GM12878 (cell line): ENCODE data around the gene TSPEAR. TPM values are rescaled to one million over a fixed set of nuclear protein-coding genes. Genes with fewer than 3 reads are reported as not detected.

ENCODE experiments used
- ATAC-seq: fragments of 200-7000 bp; cut with Tn5 transposase; 3 replicates; pipeline ENCODE4 v1.9.1; 2020; ENCODE audit warnings: mild to moderate bottlenecking, moderate library complexity
- BruUV-seq: library from RNA; stranded (reverse); fragments of 400-500 nt; replicated peaks from 2 replicates; lab custom pipeline; 2021; lab: Mats Ljungman, UMichigan
- CTCF ChIA-PET: fragments of 300-600 bp; sonication (Branson Sonifier 250); formaldehyde crosslinking; extraction: SDS; loops from one replicate; lab custom pipeline; 2021; ENCODE audit warnings: inconsistent platforms; lab: Yijun Ruan, JAX
- POLR2A ChIA-PET: fragments of 350-600 bp; formaldehyde crosslinking; extraction: SDS; loops from one replicate; lab custom pipeline; 2021; ENCODE audit warnings: inconsistent platforms; lab: Charles Lee
- RAD21 ChIA-PET: fragments of 300-600 bp; sonication (Branson Sonifier 250); formaldehyde crosslinking; loops from one replicate; lab custom pipeline; 2023; ENCODE audit warnings: antibody characterized with exemption; ENCODE audit not compliant: unreplicated experiment; lab: Charles Lee
- SMC1A ChIA-PET: fragments of 300-600 bp; sonication (Branson Sonifier 250); formaldehyde crosslinking; loops from one replicate; lab custom pipeline; 2023; ENCODE audit not compliant: unreplicated experiment, uncharacterized antibody; lab: Charles Lee
- DNase-seq: peaks from one replicate; pipeline ENCODE4 v3.0.0-alpha.2; 2011; ENCODE audit warnings: low read depth, low spot score
- FAIRE-seq: peaks from 3 replicates; lab custom pipeline; 2011; peaks lifted over from hg19 to GRCh38; lab: Jason Lieb, UNC
- H2AFZ ChIP-seq: 2 replicates; pipeline ENCODE4 v1.6.0; 2011; ENCODE audit warnings: low read depth, low read length, control low read depth; ENCODE audit not compliant: control insufficient read depth
- H3K27ac ChIP-seq: 2 replicates; pipeline ENCODE4 v1.5.1; 2011; ENCODE audit warnings: control low read depth; ENCODE audit not compliant: control insufficient read depth, insufficient read depth
- H3K27me3 ChIP-seq, 2 experiments: replicated peaks in 1 of 2; 2 replicates each; pipeline versions ENCODE4 v1.6.0 to v1.6.1; 2011; ENCODE audit warnings: low read length in 1 of 2; ENCODE audit not compliant: control insufficient read depth in 2 of 2, insufficient read depth in 2 of 2
- H3K36me3 ChIP-seq, 2 experiments: 2 replicates each; pipeline ENCODE4 v1.5.1; 2011; ENCODE audit warnings: low read length in 1 of 2; ENCODE audit not compliant: control insufficient read depth in 2 of 2, insufficient read depth in 2 of 2
- H3K4me1 ChIP-seq: 2 replicates; pipeline ENCODE4 v1.6.1; 2011; ENCODE audit warnings: mild to moderate bottlenecking, low read length, moderate library complexity, mixed read lengths; ENCODE audit not compliant: control insufficient read depth, insufficient read depth
- H3K4me2 ChIP-seq: 2 replicates; pipeline ENCODE4 v1.6.0; 2011; ENCODE audit warnings: control low read depth; ENCODE audit not compliant: control insufficient read depth, insufficient read depth
- H3K4me3 ChIP-seq: fragments of 200-600 bp; sonication (generic); 2 replicates; pipeline ENCODE4 v1.5.1; 2016
- H3K79me2 ChIP-seq: 2 replicates; pipeline ENCODE4 v1.6.0; 2011; ENCODE audit warnings: low read length; ENCODE audit not compliant: control insufficient read depth, insufficient read depth
- H3K9ac ChIP-seq: 2 replicates; pipeline ENCODE4 v1.8.0; 2011; ENCODE audit warnings: low read length, control low read depth, mixed read lengths; ENCODE audit not compliant: control insufficient read depth, insufficient read depth
- H3K9me3 ChIP-seq: replicated peaks from 3 replicates; pipeline ENCODE4 v1.5.1; 2011; ENCODE audit warnings: mild to moderate bottlenecking, low read length; ENCODE audit not compliant: control insufficient read depth, insufficient read depth
- H4K20me1 ChIP-seq: 2 replicates; pipeline ENCODE4 v1.6.0; 2011; ENCODE audit not compliant: control insufficient read depth, insufficient read depth
- BCL3 ChIP-seq: IDR thresholded peaks from 2 replicates; pipeline ENCODE4 v1.6.1; 2011; ENCODE audit warnings: borderline replicate concordance, low read depth, mild to moderate bottlenecking, moderate library complexity, low read length; ENCODE audit not compliant: insufficient read depth, poor library complexity, severe bottlenecking
- CREM ChIP-seq: IDR thresholded peaks from 2 replicates; pipeline ENCODE4 v1.6.1; 2014; ENCODE audit warnings: antibody characterized with exemption, low read depth
- CTCF ChIP-seq, 3 experiments: IDR thresholded peaks in 2 of 3; conservative IDR thresholded peaks in 1 of 3; 2 replicates each; pipeline ENCODE4 v1.5.1; 2011; ENCODE audit warnings: low read depth in 3 of 3, low read length in 3 of 3, mild to moderate bottlenecking in 3 of 3, control low read depth in 2 of 3, moderate library complexity in 2 of 3, inconsistent platforms in 1 of 3, mixed read lengths in 1 of 3; ENCODE audit not compliant: control insufficient read depth in 2 of 3, insufficient read depth in 1 of 3; ENCODE audit errors: extremely low read depth in 1 of 3
- LARP7 ChIP-seq: fragments of 450-650 bp; IDR thresholded peaks from 2 replicates; pipeline ENCODE4 v1.6.1; 2017; ENCODE audit warnings: mild to moderate bottlenecking
- MYC ChIP-seq: IDR thresholded peaks from 2 replicates; pipeline ENCODE4 v1.6.1; 2011; ENCODE audit warnings: mild to moderate bottlenecking, low read length, moderate library complexity, inconsistent platforms; ENCODE audit not compliant: insufficient read depth, insufficient replicate concordance, insufficient read length, severe bottlenecking
- NR2C1 ChIP-seq: fragments of 450-650 bp; IDR thresholded peaks from 2 replicates; pipeline ENCODE4 v1.6.1; 2017; ENCODE audit warnings: antibody characterized with exemption, mild to moderate bottlenecking, moderate library complexity
- POU2F2 ChIP-seq: IDR thresholded peaks from 3 replicates; pipeline ENCODE4 v1.6.1; 2011; ENCODE audit warnings: low read depth, mild to moderate bottlenecking, low read length, borderline replicate concordance
- RAD21 ChIP-seq: IDR thresholded peaks from 2 replicates; pipeline ENCODE4 v1.6.1; 2011; ENCODE audit warnings: mild to moderate bottlenecking, low read depth, low read length, moderate library complexity; ENCODE audit not compliant: insufficient read depth
- SMC3 ChIP-seq: IDR thresholded peaks from 2 replicates; pipeline ENCODE4 v1.6.1; 2011; ENCODE audit warnings: low read length, improper control_type of control experiment, borderline replicate concordance
- STAT1 ChIP-seq: fragments of 450-650 bp; conservative IDR thresholded peaks from 2 replicates; pipeline ENCODE4 v1.6.1; 2014; ENCODE audit warnings: antibody characterized with exemption, mild to moderate bottlenecking
- SUZ12 ChIP-seq: fragments of 200-600 bp; sonication (generic); IDR thresholded peaks from one replicate; pipeline ENCODE4 v1.6.1; 2018; ENCODE audit warnings: antibody characterized with exemption, mild to moderate bottlenecking; ENCODE audit not compliant: unreplicated experiment
- TARDBP ChIP-seq: IDR thresholded peaks from 2 replicates; pipeline ENCODE4 v1.6.1; 2016; ENCODE audit warnings: borderline replicate concordance
- ZBTB33 ChIP-seq: fragments of 450-650 bp; IDR thresholded peaks from 2 replicates; pipeline ENCODE4 v1.6.1; 2017; ENCODE audit warnings: mild to moderate bottlenecking
- WGBS: methylation state at CpG from one replicate; pipeline ENCODE4 v1.1.6; 2016; ENCODE audit warnings: low lambda C conversion rate; ENCODE audit not compliant: insufficient replicate concordance, insufficient coverage; ENCODE audit errors: missing lambda C conversion rate; 5-methylcytosine and 5-hydroxymethylcytosine counted together
- in situ Hi-C: fragments of 300-500 bp; cut with MboI; formaldehyde crosslinking; loops from 9 replicates; pipeline ENCODE4 v1.14.3; 2018; ENCODE audit warnings: mixed read lengths
- intact Hi-C: fragments of 100-400 bp; cut with micrococcal nuclease; formaldehyde crosslinking; loops from one replicate; pipeline ENCODE4 v1.14.2; 2022; ENCODE audit not compliant: unreplicated experiment
- polyA plus RNA-seq, 11 experiments: library from polyadenylated mRNA; depleted of rRNA in 4 of 11; unstranded in 6 of 11; stranded (reverse) in 5 of 11; fragments of >200 nt; fragmentation: Nextera tagmentation in 4 of 11; fragmentation: Illumina TruSeq in 1 of 11; extraction: Ambion mirVana in 4 of 11; extraction: Trizol in 1 of 11; gene quantifications; 1 replicate in 1 of 11; 2 replicates in 10 of 11; pipeline versions ENCODE4 v1.2.1 to v1.2.3, GENCODE V29; 2011 to 2016; ENCODE audit warnings: inconsistent platforms in 2 of 11, missing spikeins in 2 of 11, low read depth in 1 of 11
- total RNA-seq, 4 experiments: library from RNA; depleted of rRNA in 3 of 4; stranded (reverse); fragments of >200 nt in 3 of 4; fragmentation: Illumina TruSeq in 1 of 4; extraction: Trizol in 1 of 4; gene quantifications; 2 replicates each; pipeline versions ENCODE4 v1.2.1 to v1.2.3, GENCODE V29; 2013 to 2021

TSPEAR gene
- total and polyA plus RNA-seq, 10 of the 15 experiments (the other 5 are each of a cell fraction or from before 2014, with no cell fraction given) = not detected

GRCh38 chr21:44511219-44511937 lies 200.0 kb downstream of the TSPEAR start (continued):
- no peak for TF ChIP-seq BCL3
- TF ChIP-seq NR2C1 = no peak

GRCh38 chr21:44510508-44511218 lies 200.7 kb downstream of the TSPEAR start:
- H3K4me2 ChIP-seq = peak overlapping the region; percentile 79
- no peak overlapping the region for H3K4me3 ChIP-seq
- DNase-seq = no peak
- SMC1A ChIA-PET = interaction anchor here (1.3 to 2.6 kb wide), 4 partner anchors 232 to 617 kb away, joined by 3 to 12 read pairs (median 8); no protein-coding TSS in a partner anchor
- H3K9ac ChIP-seq = no peak overlapping the region
- no peak for FAIRE-seq
- no peaks in the 10 kb centered on the region for H3K79me2 ChIP-seq
- BruUV-seq = no TSS peak
- H3K27me3 ChIP-seq = no peaks in the 10 kb centered on the region; a peak in 1 of 4 replicates
- POLR2A ChIA-PET = interaction anchor here (0.5 kb wide), 1 partner anchor 440 kb away, joined by 3 read pairs; no protein-coding TSS in a partner anchor
- no peaks in the 10 kb centered on the region for H3K4me1 ChIP-seq
- in situ Hi-C loops = no loop called here
- TF ChIP-seq SMC3 (peak; percentile 85), LARP7 (no peak), MYC (no peak), ZBTB33 (no peak), CTCF (IDR thresholded peaks at IDR 0.05 in 2 of 3, conservative IDR thresholded peaks at IDR 0.05 in 1 of 3; ENCODE audit: control insufficient read depth in 2 of 3, extremely low read depth in 1 of 3, insufficient read depth in 1 of 3, low read depth in 3 of 3, low read length in 3 of 3) (peak; percentile 72 to 87 (median 82)), RAD21 (peak; percentile 91), STAT1 (0 out of 2 replicates have a peak, but pooled peaks have one; percentile 46), SUZ12 (no peak), POU2F2 (peak; percentile 44; the same call in 1 of the 3 replicates), TARDBP (no peak), CREM (0 out of 2 replicates have a peak, but pooled peaks have one; percentile 19)
- RAD21 ChIA-PET = interaction anchor here (1.2 to 1.6 kb wide), 3 partner anchors 231 to 417 kb away, joined by 6 to 17 read pairs (median 9); no protein-coding TSS in a partner anchor
- no peaks in the 10 kb centered on the region for H3K36me3 ChIP-seq
- CTCF ChIA-PET = interaction anchor here (0.7 to 3.1 kb wide), 14 partner anchors 9 to 890 kb away, joined by 3 to 37 read pairs (median 4); partner anchors contain the start of gene UBE2G2
- no peaks in the 10 kb centered on the region for H4K20me1 ChIP-seq
- H3K27ac ChIP-seq = no peak overlapping the region
- H3K9me3 ChIP-seq = no peaks in the 10 kb centered on the region
- intact Hi-C loops = loop anchor here (1.0 kb wide), 1 partner anchor 283 kb away; no protein-coding TSS in a partner anchor
- no peak overlapping the region for H2AFZ ChIP-seq
- WGBS = 2% methylated on average over 36 of the region's 36 CpGs
- peak; percentile 95 for ATAC-seq
